ENCODE data around the gene TRMT1L.

Gene TRMT1L

DNA sequence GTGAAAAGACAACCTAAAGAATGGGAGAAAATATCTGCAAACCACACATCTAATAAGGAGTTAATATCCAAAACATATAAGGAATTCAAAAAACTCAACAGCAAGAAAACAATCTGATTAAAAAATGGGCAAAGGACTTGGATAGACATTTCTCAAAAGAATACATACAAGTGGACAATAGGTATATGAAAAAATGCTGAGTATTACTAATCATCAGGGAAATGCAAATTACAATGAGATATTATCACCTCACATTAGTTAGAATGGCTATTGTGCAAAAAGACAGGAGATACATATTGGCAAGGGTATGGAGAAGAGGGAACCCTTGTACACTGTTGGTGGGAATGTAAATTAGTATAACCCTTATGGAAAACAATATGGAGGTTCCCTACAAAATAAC is 44.9 kb downstream of the TRMT1L start:
- DNase-seq, result no peak

DNA sequence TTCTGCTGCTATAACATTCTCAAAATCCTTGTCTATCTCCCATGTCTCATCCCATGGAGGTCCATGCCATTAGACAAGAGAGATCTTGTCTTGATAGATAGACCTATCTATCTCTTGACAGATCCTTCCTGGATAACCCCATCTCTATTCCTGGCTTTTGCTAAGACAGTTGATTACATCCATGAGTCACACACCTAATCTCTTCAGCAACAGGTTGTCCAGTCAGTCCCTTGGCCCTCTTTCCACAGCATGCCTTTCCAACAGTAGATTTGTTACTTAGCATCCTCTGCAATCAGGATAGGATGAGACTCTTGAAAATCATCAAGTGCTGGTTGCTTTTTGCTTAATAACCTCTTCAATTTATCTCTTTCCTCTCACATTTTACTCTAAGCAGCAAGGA is 46.6 kb downstream of the TRMT1L start:
- no peak for DNase-seq

DNA sequence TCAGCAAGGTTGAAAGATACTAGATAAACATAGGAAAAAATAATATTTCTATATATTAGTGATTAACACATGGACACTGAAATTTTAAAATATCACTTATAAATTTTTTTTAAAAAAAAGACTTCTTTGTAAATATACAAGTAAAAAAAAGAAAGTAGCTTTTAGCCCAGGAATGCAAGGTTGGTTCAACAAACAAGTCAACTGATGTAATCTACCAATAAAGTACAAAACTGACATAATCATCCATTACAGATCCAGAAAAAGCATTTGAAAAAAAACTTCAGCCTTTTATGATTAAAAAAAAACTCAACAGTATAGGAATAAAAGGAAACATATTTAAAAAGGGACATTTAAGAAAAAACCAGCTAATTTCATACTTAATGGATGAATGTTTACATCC is 48.4 kb downstream of the TRMT1L start:
- no peak for DNase-seq

- no peak for DNase-seq
These were observed 51.6 kb downstream of the TRMT1L start for GRCh38 chr1:185105121-185105520.

GRCh38 chr1:185104083-185104482 is 52.7 kb downstream of the TRMT1L start:
- DNase-seq, result no peak

DNA sequence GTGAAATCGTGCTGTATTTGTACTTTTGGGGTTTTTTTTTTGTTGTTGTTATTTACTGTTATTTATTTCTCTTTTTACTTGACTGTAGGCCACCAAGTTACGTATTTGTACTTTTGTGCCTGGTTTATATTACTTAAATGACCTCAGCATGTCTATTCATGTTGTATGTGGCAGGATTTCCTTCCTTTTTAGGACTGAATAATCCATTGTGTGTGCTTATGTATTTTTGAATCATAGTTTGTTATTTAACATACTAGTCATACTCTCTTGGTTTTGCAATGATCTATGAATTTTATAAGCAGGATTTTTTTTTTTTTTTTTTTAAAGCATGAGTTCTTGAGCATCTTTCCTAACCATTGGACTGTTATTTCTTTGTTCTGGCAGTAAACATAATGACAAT is 60.2 kb downstream of the TRMT1L start:
- no peak for DNase-seq

DNA sequence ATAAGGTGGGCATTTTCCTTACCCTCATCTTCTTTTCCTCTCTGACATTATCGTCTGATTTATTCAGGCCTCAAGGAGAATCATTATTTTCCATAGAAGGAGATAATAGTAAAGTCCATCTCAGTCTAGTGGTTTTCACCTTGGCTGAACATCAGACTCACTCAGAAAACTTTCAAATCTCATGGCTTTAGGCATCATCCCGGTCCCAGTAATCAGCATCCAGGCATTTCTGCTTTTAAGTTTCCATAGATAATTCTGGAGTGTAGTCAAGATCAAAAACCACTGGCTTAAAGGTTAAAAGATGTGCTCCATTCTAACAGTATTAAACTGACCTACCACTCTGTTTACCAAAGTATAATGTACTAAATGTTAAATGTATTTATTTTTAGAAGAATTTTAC is 62.0 kb downstream of the TRMT1L start:
- no peak for DNase-seq

DNA sequence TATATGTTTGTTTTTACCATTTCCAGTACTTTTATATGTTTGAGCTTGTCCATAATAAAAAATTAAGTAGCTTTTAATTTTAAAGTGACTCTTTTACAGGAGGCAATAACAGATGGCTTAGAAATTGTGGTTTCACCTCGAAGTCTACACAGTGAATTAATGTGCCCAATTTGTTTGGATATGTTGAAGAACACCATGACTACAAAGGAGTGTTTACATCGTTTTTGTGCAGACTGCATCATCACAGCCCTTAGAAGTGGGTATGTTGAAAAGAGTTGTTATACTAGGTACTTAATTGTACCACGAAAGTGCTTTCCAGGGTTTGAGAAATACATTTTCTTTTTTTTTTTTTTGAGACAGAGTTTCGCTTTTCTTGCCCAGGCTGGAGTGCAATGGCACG is 65.3 kb downstream of the TRMT1L start:
- DNase-seq, result no peak

DNA sequence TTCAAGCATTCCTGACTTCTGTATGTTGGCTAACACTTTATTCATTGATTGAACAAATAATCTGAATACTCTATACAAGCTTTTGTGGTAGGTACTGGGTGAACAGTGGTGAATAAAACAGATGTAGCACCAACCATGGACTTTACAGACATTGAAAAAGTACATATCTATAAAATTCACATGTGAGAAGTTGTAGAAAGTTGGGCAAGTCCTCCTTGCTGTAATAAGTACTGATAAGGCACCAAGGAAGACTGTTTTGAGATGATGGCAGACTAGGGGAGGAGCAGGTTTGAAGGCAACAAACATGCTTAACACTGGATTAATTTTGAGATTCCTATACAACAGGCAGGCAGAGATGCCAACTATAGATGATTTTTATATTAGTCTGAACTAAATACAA is 69.0 kb downstream of the TRMT1L start:
- no peak for DNase-seq

DNA sequence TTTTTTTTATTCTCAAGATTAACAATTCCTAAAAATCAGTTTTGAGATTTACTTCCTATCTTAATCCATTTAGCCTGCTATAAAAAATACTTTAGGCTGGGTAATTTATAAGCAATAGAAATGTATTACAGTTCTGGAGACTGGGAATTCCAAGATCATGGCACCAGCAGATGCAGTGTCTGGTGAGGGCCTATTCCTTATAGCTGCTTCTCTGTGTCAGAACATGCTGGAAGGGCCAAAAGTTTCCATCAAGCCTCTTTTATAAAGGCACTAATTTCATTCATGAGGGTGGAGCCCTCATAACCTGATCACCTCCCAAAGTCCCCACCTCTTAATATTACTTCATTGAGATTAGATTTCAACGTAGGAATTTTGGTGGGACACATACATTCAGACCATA is 69.7 kb downstream of the TRMT1L start:
- no peak for DNase-seq

DNA sequence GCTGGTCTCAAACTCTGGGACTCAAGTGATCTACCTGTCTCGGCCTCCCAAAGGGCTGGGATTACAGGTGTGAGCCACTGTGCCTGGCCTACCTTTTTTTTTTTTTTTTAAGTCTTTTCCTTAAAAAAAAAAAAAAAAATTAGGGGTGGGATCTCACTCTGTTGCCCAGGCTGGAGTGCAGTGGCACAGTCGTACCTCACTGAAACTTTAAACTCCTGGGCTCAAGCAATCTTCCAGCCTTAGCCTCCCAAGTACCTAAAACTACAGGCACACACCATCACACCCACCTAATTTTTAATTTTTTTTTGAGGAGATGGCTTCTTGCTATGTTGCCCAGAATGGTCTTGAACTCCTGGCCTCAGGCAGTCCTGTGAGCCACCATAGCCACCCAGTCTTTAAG is 72.9 kb downstream of the TRMT1L start:
- DNase-seq, result no peak

DNA sequence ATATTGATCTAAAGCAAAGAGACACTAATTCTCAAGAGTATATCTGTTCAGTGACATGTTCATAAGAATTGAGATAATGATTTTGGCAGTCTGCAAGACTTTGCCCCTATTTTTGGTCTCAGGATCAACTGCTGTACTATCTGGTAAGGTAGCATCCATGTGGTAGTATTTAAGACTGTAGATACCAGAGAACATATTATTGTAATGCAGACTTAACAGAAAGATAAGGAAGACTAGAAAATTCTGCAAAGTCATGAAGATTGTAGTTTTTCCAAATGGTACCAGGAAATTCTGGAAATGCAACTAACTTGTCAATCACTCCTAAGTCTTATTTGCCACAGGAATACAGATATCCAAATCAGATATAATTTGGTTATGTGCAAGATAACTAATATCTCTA is 76.3 kb downstream of the TRMT1L start:
- DNase-seq, result no peak

- no peak for DNase-seq
These were observed 79.4 kb downstream of the TRMT1L start for GRCh38 chr1:185077374-185077773.

GRCh38 chr1:185075476-185075875 is 81.3 kb downstream of the TRMT1L start:
- DNase-seq, result no peak

- DNase-seq, result no peak
These were observed 82.4 kb downstream of the TRMT1L start for GRCh38 chr1:185074307-185074706.

DNA sequence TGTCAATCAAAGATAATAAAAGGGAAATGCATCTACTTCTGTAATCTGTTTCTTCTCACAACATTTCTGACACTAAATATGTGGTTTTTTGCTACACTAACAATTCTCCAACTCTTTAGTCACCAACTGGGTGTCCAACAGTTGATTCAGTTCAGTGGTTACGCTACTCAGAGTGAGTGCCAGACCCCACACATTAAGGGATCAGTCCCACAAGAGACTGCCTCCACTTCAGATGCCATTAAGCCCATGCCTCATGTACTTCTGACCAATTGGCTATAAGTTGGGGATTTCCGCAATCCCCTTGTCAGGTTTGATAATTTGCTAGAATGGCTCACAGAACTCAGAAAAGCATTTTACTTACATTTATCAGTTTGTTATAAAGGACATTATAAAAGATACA is 83.0 kb downstream of the TRMT1L start:
- no peak for DNase-seq

- DNase-seq, result no peak
These were observed 86.7 kb downstream of the TRMT1L start for GRCh38 chr1:185070051-185070450.

- DNase-seq, result no peak
These were observed 87.5 kb downstream of the TRMT1L start for GRCh38 chr1:185069202-185069772.

GRCh38 chr1:185068341-185068740 is 88.4 kb downstream of the TRMT1L start:
- DNase-seq, result no peak
